ENCODE results near the gene MICALL1. TPM values are rescaled to one million over a fixed set of nuclear protein-coding genes. Genes with fewer than 3 reads are reported as not detected.

The MICALL1 gene
- total RNA-seq, 4 donors from 2014 or later: 125 to 157 (median 131) TPM

DNA sequence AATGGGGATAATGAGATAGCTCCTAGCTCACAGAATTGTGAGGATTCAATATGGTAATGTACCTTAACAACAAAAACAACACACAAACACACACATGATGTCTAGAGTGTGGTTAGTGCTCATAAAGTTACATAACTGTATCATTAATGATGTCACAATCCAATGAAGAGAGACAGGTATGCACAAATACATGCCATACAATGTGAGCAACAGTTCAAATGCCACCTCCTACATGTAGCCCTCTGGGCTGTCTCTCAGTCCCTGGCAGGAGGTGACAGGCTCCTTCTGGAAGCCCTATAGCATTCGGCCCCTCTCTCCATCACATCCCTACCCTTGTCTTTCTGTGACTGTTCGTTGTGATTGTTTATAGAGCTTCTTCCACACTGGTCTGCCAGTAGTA is 8.3 kb upstream of the MICALL1 start:
- TF ChIP-seq POLR2AphosphoS5 (IDR thresholded peaks at IDR 0.05) (no peak), EP300 (IDR thresholded peaks at IDR 0.05) (no peak), POLR2A (IDR thresholded peaks at IDR 0.05) (no peak)
- TF ChIP-seq, protein P1, sequence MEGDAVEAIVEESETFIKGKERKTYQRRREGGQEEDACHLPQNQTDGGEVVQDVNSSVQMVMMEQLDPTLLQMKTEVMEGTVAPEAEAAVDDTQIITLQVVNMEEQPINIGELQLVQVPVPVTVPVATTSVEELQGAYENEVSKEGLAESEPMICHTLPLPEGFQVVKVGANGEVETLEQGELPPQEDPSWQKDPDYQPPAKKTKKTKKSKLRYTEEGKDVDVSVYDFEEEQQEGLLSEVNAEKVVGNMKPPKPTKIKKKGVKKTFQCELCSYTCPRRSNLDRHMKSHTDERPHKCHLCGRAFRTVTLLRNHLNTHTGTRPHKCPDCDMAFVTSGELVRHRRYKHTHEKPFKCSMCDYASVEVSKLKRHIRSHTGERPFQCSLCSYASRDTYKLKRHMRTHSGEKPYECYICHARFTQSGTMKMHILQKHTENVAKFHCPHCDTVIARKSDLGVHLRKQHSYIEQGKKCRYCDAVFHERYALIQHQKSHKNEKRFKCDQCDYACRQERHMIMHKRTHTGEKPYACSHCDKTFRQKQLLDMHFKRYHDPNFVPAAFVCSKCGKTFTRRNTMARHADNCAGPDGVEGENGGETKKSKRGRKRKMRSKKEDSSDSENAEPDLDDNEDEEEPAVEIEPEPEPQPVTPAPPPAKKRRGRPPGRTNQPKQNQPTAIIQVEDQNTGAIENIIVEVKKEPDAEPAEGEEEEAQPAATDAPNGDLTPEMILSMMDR (IDR thresholded peaks at IDR 0.05): no peak
- H3K4me1 ChIP-seq: peaks cover 76% of the 10 kb centered on the region
- H3K9me3 ChIP-seq: no peaks in the 10 kb centered on the region
- no peaks in the 10 kb centered on the region for H3K36me3 ChIP-seq
- peak overlapping the region; percentile 82 for H3K27ac ChIP-seq
- no peak overlapping the region for H3K4me3 ChIP-seq
- WGBS: 70% methylated on average over 2 of the region's 2 CpGs
- no peak for DNase-seq (ENCODE audit: low spot score in 2 of 2)
- H3K27me3 ChIP-seq: no peaks in the 10 kb centered on the region

DNA sequence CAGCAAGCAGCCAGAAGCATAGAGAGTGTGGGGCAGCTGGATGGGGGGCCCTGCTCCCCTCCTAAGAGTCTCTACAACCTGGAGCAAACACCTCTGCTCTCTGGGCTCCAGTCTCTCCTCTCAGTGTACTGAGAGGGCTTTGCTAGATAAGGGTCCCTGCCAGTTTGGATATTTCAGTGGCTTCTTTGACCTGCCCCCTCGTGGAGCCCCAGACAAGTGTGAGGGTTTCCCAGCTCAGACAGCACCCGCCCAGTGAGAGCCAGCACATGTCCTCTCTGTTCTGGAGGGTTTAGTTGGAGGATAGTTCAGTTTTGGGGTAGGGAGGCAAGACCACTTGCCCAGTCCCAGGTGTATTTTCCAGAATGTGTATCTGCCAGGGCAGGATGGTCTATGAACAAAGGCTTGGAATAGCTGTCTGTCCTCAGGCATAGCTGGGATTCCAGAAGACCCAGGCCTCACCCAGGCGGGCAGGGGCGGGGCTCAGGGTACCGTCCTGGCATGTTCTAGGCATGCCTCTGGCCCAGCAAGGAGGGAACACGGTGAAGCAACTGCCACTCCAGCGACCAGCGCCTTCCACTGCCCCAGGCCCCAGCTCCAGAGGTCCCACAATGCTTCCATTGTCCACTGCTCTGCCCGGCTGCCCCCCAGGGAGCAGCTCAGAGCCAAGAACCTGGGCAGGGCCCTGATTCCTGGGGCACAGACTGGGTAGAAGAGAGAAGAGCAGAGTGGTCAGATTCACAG is 7.5 kb upstream of the MICALL1 start:
- Histone ChIP-seq H3K4me1 (peaks cover 68% of the 10 kb centered on the region), H3K27me3 (no peaks in the 10 kb centered on the region), H3K9me3 (no peaks in the 10 kb centered on the region), H3K27ac (peak overlapping the region; percentile 82), H3K4me3 (no peak overlapping the region), H3K36me3 (no peaks in the 10 kb centered on the region)
- WGBS: 43% methylated on average over 9 of the region's 9 CpGs
- TF ChIP-seq, protein P1 (IDR thresholded peaks at IDR 0.05): no peak
- no peak for TF ChIP-seq EP300 (IDR thresholded peaks at IDR 0.05)
- peak in 1 of 3 donors; percentile 16 for TF ChIP-seq POLR2AphosphoS5 (IDR thresholded peaks at IDR 0.05)
- TF ChIP-seq POLR2A (IDR thresholded peaks at IDR 0.05): no peak
- no peak for DNase-seq (ENCODE audit: low spot score in 2 of 2)

DNA sequence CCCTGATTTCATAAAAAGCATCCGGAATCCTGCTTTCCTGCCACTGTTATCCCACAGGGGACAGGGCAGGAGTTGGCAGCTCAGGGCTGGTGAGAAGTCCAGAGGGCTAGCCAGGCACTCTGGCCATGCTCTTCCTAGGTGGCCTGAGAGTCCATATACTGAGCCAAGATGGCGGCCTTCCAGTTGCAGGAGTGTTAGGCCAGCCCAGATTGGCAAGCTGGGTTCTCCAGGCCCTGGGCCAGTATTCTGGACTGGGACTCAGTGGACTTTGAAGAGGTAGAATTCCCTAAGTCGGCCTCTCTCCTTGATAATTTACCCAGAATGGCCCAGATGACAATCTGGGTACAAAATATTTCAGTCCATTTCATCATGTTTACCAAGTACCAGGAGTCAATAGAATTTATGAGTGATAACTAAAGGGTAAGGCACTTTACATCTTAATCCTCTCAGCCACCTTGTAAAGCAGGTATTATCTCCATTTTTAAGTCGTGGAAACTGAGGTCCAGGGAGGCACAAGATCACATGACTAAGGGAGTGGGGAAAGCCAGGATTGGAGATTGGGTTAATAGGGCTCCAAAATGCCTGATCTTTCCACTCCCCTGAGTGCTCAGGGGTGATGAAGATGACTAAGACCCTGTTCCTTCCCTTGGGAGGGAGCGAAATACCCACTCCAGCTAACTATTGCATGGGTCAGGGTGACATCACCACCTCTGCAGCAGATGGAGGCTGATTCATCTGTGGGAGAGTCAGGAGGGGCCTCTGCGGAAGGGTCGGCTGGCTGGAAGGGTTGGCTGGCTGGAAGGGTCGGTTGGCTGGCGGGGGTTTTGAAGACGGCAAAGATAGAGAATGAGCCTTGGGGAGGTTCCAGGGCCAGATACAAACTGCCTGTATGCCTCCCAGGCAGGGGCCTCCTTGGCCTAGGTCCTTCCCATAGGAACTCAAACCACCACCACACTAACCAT is 1.2 kb upstream of the MICALL1 start:
- TF ChIP-seq POLR2A (IDR thresholded peaks at IDR 0.05): no peak
- TF ChIP-seq EP300 (IDR thresholded peaks at IDR 0.05): no peak
- TF ChIP-seq, protein P1 (IDR thresholded peaks at IDR 0.05): no peak
- TF ChIP-seq POLR2AphosphoS5 (IDR thresholded peaks at IDR 0.05): no peak
- Histone ChIP-seq H3K36me3 (no peaks in the 10 kb centered on the region), H3K4me1 (peaks cover 53% of the 10 kb centered on the region), H3K27me3 (no peaks in the 10 kb centered on the region), H3K27ac (peak overlapping the region; percentile 88), H3K9me3 (no peaks in the 10 kb centered on the region), H3K4me3 (peak overlapping the region; percentile 66)
- 53% methylated on average over 9 of the region's 10 CpGs for WGBS
- DNase-seq (ENCODE audit: low spot score in 2 of 2): no peak

DNA sequence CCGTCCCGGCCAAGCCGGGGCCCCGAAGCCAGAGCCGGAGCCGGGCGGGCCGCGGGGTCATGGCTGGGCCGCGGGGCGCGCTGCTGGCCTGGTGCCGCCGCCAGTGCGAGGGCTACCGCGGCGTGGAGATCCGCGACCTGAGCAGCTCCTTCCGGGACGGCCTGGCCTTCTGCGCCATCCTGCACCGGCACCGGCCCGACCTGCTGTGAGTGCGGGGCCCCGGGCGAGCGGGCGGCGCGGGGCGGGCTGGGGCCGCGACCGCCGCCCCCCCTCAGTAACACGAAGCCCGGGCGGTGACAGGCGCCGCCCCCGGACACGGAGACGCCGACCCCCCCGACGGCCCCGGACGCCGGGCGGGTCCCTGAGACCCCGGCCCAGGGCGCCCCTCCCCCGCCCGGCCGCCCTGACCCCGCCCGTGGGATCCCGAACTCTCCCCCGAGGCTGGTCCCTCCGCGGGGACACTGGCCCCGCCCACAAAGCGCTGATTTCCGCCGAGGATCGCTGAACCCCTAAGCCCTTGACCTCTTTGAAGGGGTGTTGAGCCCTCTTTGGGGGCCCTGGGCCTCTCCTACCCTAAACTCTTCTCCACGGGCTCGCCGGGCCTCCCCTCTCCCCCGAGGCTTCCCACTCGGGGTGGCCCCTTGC is 389 bp downstream of the MICALL1 start:
- 0% methylated on average over 4 of the region's 75 CpGs for WGBS

More for the DNA sequence above, 389 bp downstream of the MICALL1 start:
- Histone ChIP-seq H3K27me3 (no peaks in the 10 kb centered on the region), H3K27ac (peak overlapping the region; percentile 88), H3K36me3 (no peaks in the 10 kb centered on the region), H3K4me3 (peak overlapping the region; percentile 66), H3K4me1 (peaks cover 62% of the 10 kb centered on the region), H3K9me3 (no peaks in the 10 kb centered on the region)
- no peak for DNase-seq (ENCODE audit: low spot score in 2 of 2)
- TF ChIP-seq POLR2A (IDR thresholded peaks at IDR 0.05): peak in 1 of 2 donors; percentile 32
- TF ChIP-seq, protein P1 (IDR thresholded peaks at IDR 0.05): no peak
